ENCODE measurements around the gene XPOT. TPM values are rescaled to one million over a fixed set of nuclear protein-coding genes. Genes with fewer than 3 reads are reported as not detected.

XPOT gene
- total RNA-seq, 1 experiment from 2014 or later, result 62.0 TPM

- peaks cover 80% of the 10 kb centered on the region for H3K36me3 ChIP-seq (ENCODE audit: low read depth, low read length)
- no peaks in the 10 kb centered on the region for H3K9me3 ChIP-seq (ENCODE audit: low read length)
- DNase-seq (no peak), ATAC-seq (no peak)
- H3K9ac ChIP-seq (ENCODE audit: low read length), result no peak overlapping the region
- H3K9me2 ChIP-seq (replicated peaks; ENCODE audit: low read length), result no peaks in the 10 kb centered on the region
- no peak overlapping the region for H3K4me3 ChIP-seq (ENCODE audit: low read length)
- BruUV-seq (replicated peaks), result no TSS peak
- H3F3A ChIP-seq (ENCODE audit: low read length, unreplicated experiment), result no peaks in the 10 kb centered on the region
- H3K79me2 ChIP-seq (ENCODE audit: low read length), result 0 out of 2 replicates have a peak, but pooled peaks cover under 1% of the 10 kb centered on the region
- no peak overlapping the region for H3K4me2 ChIP-seq (ENCODE audit: low read length)
- H4K20me1 ChIP-seq (ENCODE audit: low read length), result no peaks in the 10 kb centered on the region
- intact Hi-C loops (cut with micrococcal nuclease), result no loop called here
- CTCF ChIA-PET, result no interaction called here
- H3K4me1 ChIP-seq (ENCODE audit: insufficient read depth, low read length), result no peaks in the 10 kb centered on the region
- POLR2A ChIA-PET (ENCODE audit: unreplicated experiment), result no interaction called here
- H3K27me3 ChIP-seq (ENCODE audit: low read length), result no peaks in the 10 kb centered on the region
- no peak overlapping the region for H3K27ac ChIP-seq (ENCODE audit: low read length)
- no peak overlapping the region for H2AFZ ChIP-seq (ENCODE audit: low read length)
- no peak for TF ChIP-seq CTCF (conservative IDR thresholded peaks at IDR 0.05; ENCODE audit: low read depth, low read length)
- TF ChIP-seq EZH2phosphoT487 (IDR thresholded peaks at IDR 0.05; ENCODE audit: borderline replicate concordance, low read length), result no peak
- no peak for TF ChIP-seq EZH2 (IDR thresholded peaks at IDR 0.05; ENCODE audit: low read length, unreplicated experiment)
Observed at GRCh38 chr12:64433915-64434314, 29.7 kb downstream of the XPOT start.

- H3K9ac ChIP-seq (ENCODE audit: low read length), result no peak overlapping the region
- no peaks in the 10 kb centered on the region for H3K27me3 ChIP-seq (ENCODE audit: low read length)
- H4K20me1 ChIP-seq (ENCODE audit: low read length), result no peaks in the 10 kb centered on the region
- TF ChIP-seq CTCF (conservative IDR thresholded peaks at IDR 0.05; ENCODE audit: low read depth, low read length), result no peak
- TF ChIP-seq EZH2 (IDR thresholded peaks at IDR 0.05; ENCODE audit: low read length, unreplicated experiment), result no peak
- no peak for TF ChIP-seq EZH2phosphoT487 (IDR thresholded peaks at IDR 0.05; ENCODE audit: borderline replicate concordance, low read length)
- H3K4me3 ChIP-seq (ENCODE audit: low read length), result no peak overlapping the region
- H3K9me2 ChIP-seq (replicated peaks; ENCODE audit: low read length), result no peaks in the 10 kb centered on the region
- no peak overlapping the region for H2AFZ ChIP-seq (ENCODE audit: low read length)
- H3K4me2 ChIP-seq (ENCODE audit: low read length), result no peak overlapping the region
- ATAC-seq (no peak), DNase-seq (no peak)
- intact Hi-C loops (cut with micrococcal nuclease), result no loop called here
- ChIA-PET CTCF (no interaction called here), POLR2A (ENCODE audit: unreplicated experiment) (no interaction called here)
- no peak overlapping the region for H3K27ac ChIP-seq (ENCODE audit: low read length)
- H3F3A ChIP-seq (ENCODE audit: low read length, unreplicated experiment), result no peaks in the 10 kb centered on the region
- H3K79me2 ChIP-seq (ENCODE audit: low read length), result no peaks in the 10 kb centered on the region
- no TSS peak for BruUV-seq (replicated peaks)
- H3K9me3 ChIP-seq (ENCODE audit: low read length), result no peaks in the 10 kb centered on the region
- peaks cover 66% of the 10 kb centered on the region for H3K36me3 ChIP-seq (ENCODE audit: low read depth, low read length)
- H3K4me1 ChIP-seq (ENCODE audit: insufficient read depth, low read length), result no peaks in the 10 kb centered on the region
Observed at GRCh38 chr12:64440100-64440499, 35.9 kb downstream of the XPOT start.

- CTCF ChIA-PET, result no interaction called here
- no TSS peak for BruUV-seq (replicated peaks)
- no peak overlapping the region for H3K4me3 ChIP-seq (ENCODE audit: low read length)
- POLR2A ChIA-PET (ENCODE audit: unreplicated experiment), result no interaction called here
- H2AFZ ChIP-seq (ENCODE audit: low read length), result no peak overlapping the region
- H3K9me3 ChIP-seq (ENCODE audit: low read length), result no peaks in the 10 kb centered on the region
- H3K4me2 ChIP-seq (ENCODE audit: low read length), result no peak overlapping the region
- H3K27ac ChIP-seq (ENCODE audit: low read length), result no peak overlapping the region
- no peaks in the 10 kb centered on the region for H3K79me2 ChIP-seq (ENCODE audit: low read length)
- DNase-seq (no peak), ATAC-seq (no peak)
- H3K4me1 ChIP-seq (ENCODE audit: insufficient read depth, low read length), result peaks cover 6% of the 10 kb centered on the region
- H3K27me3 ChIP-seq (ENCODE audit: low read length), result no peaks in the 10 kb centered on the region
- no peaks in the 10 kb centered on the region for H4K20me1 ChIP-seq (ENCODE audit: low read length)
- intact Hi-C loops (cut with micrococcal nuclease), result loop anchor here (5.0 kb wide), 1 partner anchor 33 kb away; no protein-coding TSS in a partner anchor
- no peak overlapping the region for H3K9ac ChIP-seq (ENCODE audit: low read length)
- no peaks in the 10 kb centered on the region for H3F3A ChIP-seq (ENCODE audit: low read length, unreplicated experiment)
- no peaks in the 10 kb centered on the region for H3K9me2 ChIP-seq (replicated peaks; ENCODE audit: low read length)
- H3K36me3 ChIP-seq (ENCODE audit: low read depth, low read length), result peaks cover 61% of the 10 kb centered on the region
- TF ChIP-seq CTCF (conservative IDR thresholded peaks at IDR 0.05; ENCODE audit: low read depth, low read length) (no peak), EZH2phosphoT487 (IDR thresholded peaks at IDR 0.05; ENCODE audit: borderline replicate concordance, low read length) (no peak)
Observed at GRCh38 chr12:64445490-64445889, 41.3 kb downstream of the XPOT start.

Measured in PC-3 (cell line).